PFSK-1 (cell line): ENCODE data around the gene FAM209B.

Source experiments
- POLR2AphosphoS5 ChIP-seq: IDR thresholded peaks from 2 replicates; pipeline ENCODE4 v1.6.1; 2012; ENCODE audit warnings: low read depth, mild to moderate bottlenecking, control low read depth, low read length, moderate library complexity
- TF ChIP-seq, protein P1 (sequence below), 2 experiments: IDR thresholded peaks; 2 replicates each; pipeline versions ENCODE4 v1.6.1 to v1.8.0; 2011 to 2012; ENCODE audit warnings: low read depth in 2 of 2, low read length in 2 of 2, control low read depth in 1 of 2, inconsistent platforms in 1 of 2, mild to moderate bottlenecking in 1 of 2, moderate library complexity in 1 of 2; ENCODE audit not compliant: insufficient read depth in 1 of 2

DNA sequence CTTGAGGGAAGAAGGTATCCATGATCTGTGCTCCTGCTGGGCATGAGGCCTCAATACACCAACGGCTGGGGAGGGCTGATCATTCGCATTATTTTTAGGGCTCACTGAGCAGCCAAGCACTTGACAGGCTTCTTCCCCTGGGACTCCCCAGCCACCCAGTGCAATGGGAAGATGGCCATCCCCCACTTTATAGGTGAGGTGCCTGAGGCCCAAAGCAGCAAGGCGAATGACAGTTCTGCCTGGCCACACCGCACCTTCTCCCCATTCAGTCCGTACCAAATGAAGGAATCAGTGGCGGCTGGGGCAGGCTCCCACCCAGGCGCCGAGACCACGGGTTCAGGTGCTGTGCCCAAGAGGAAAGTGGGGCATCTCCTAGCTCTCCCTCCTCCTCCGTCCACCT is 12.9 kb upstream of the FAM209B start:
- no peak for TF ChIP-seq POLR2AphosphoS5
- TF ChIP-seq, protein P1, sequence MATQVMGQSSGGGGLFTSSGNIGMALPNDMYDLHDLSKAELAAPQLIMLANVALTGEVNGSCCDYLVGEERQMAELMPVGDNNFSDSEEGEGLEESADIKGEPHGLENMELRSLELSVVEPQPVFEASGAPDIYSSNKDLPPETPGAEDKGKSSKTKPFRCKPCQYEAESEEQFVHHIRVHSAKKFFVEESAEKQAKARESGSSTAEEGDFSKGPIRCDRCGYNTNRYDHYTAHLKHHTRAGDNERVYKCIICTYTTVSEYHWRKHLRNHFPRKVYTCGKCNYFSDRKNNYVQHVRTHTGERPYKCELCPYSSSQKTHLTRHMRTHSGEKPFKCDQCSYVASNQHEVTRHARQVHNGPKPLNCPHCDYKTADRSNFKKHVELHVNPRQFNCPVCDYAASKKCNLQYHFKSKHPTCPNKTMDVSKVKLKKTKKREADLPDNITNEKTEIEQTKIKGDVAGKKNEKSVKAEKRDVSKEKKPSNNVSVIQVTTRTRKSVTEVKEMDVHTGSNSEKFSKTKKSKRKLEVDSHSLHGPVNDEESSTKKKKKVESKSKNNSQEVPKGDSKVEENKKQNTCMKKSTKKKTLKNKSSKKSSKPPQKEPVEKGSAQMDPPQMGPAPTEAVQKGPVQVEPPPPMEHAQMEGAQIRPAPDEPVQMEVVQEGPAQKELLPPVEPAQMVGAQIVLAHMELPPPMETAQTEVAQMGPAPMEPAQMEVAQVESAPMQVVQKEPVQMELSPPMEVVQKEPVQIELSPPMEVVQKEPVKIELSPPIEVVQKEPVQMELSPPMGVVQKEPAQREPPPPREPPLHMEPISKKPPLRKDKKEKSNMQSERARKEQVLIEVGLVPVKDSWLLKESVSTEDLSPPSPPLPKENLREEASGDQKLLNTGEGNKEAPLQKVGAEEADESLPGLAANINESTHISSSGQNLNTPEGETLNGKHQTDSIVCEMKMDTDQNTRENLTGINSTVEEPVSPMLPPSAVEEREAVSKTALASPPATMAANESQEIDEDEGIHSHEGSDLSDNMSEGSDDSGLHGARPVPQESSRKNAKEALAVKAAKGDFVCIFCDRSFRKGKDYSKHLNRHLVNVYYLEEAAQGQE (IDR thresholded peaks at IDR 0.05; ENCODE audit: insufficient read depth in 1 of 2, low read depth in 2 of 2, low read length in 2 of 2): no peak
